Mucosa of descending colon (tissue), 3 donors: ENCODE measurements around the gene TST. TPM values are rescaled to one million over a fixed set of nuclear protein-coding genes. Genes with fewer than 3 reads are reported as not detected.
"Not testable (repeated sequence)": the region's sequence is repeated elsewhere in the genome, so short reads cannot be mapped to it uniquely, and the experiment has no call there.

Source experiments
- ATAC-seq: fragments of 200-7000 bp; cut with Tn5 transposase; one replicate; pipeline ENCODE4 v1.9.1; 2020; ENCODE audit warnings: mild to moderate bottlenecking, moderate library complexity
- DNase-seq, 3 donors: peaks; one replicate each; pipeline ENCODE4 v3.0.0-alpha.2; 2020
- H3K36me3 ChIP-seq: fragments of 200-600 bp; one replicate; pipeline ENCODE4 v1.8.0; 2021; ENCODE audit warnings: low read depth, mild to moderate bottlenecking
- H3K4me1 ChIP-seq: fragments of 200-600 bp; one replicate; pipeline ENCODE4 v1.8.0; 2021; ENCODE audit warnings: low read depth, mild to moderate bottlenecking
- H3K4me3 ChIP-seq: fragments of 200-600 bp; one replicate; pipeline ENCODE4 v1.8.0; 2021; ENCODE audit warnings: mild to moderate bottlenecking
- H3K9me3 ChIP-seq: fragments of 200-600 bp; one replicate; pipeline ENCODE4 v1.8.0; 2021; ENCODE audit warnings: mild to moderate bottlenecking
- CTCF ChIP-seq: fragments of 200-600 bp; IDR thresholded peaks from one replicate; pipeline ENCODE4 v1.8.0; 2022; ENCODE audit warnings: antibody characterized with exemption, mild to moderate bottlenecking
- intact Hi-C, 2 donors: fragments of 100-400 bp; cut with DNase I in 1 of 2; cut with micrococcal nuclease in 1 of 2; formaldehyde crosslinking; loops; one replicate each; pipeline versions ENCODE4 v1.11.0 to v1.11.1; 2022; cut with DNase I, micrococcal nuclease
- total RNA-seq, 3 donors: library from RNA; stranded (reverse); fragmentation: NEBNext Ultra II Directional in 2 of 3; extraction: Animal tissue kit (Norgen Biotek cat#: 25700) in 2 of 3; gene quantifications; one replicate each; pipeline versions ENCODE4 v1.2.1 to v1.2.4, GENCODE V29; 2021 to 2023
- donor health status: DM: no; HTN: no; CAD: no; lungs with moderate emphysema.
- donor health status: DM: no; HTN: no; CAD: no.
- donor health status: DM: no; HTN: yes; CAD: no.

Gene TST
- total RNA-seq, 3 donors from 2014 or later = 170 to 494 (median 337) TPM

GRCh38 chr22:36998620-36999351 is 20.5 kb downstream of the TST start:
- no peak overlapping the region for H3K4me3 ChIP-seq
- H3K36me3 ChIP-seq = no peaks in the 10 kb centered on the region
- no peak for TF ChIP-seq CTCF
- H3K4me1 ChIP-seq = no peaks in the 10 kb centered on the region
- ATAC-seq = peak; percentile 56
- no peaks in the 10 kb centered on the region for H3K9me3 ChIP-seq
- no peak for DNase-seq
- intact Hi-C loops = no loop called here

- ATAC-seq = peak; percentile 15
- intact Hi-C loops = no loop called here
- DNase-seq = no peak
- H3K4me1 ChIP-seq = no peaks in the 10 kb centered on the region
- TF ChIP-seq CTCF = no peak
- H3K9me3 ChIP-seq = no peaks in the 10 kb centered on the region
- no peaks in the 10 kb centered on the region for H3K36me3 ChIP-seq
- no peak overlapping the region for H3K4me3 ChIP-seq
Measured at GRCh38 chr22:36997746-36998145, 21.5 kb downstream of the TST start.

GRCh38 chr22:36991206-36991605 is 28.0 kb downstream of the TST start:
- Histone ChIP-seq H3K36me3 (no peaks in the 10 kb centered on the region), H3K9me3 (peaks cover 2% of the 10 kb centered on the region), H3K4me3 (no peak overlapping the region), H3K4me1 (no peaks in the 10 kb centered on the region)
- intact Hi-C loops = no loop called here
- no peak for TF ChIP-seq CTCF
- ATAC-seq (no peak), DNase-seq (no peak)

GRCh38 chr22:36990457-36990856 is 28.8 kb downstream of the TST start:
- ATAC-seq (no peak), DNase-seq (no peak)
- H3K36me3 ChIP-seq = no peaks in the 10 kb centered on the region
- intact Hi-C loops = no loop called here
- no peaks in the 10 kb centered on the region for H3K4me1 ChIP-seq
- H3K9me3 ChIP-seq = peaks cover 10% of the 10 kb centered on the region
- no peak for TF ChIP-seq CTCF
- H3K4me3 ChIP-seq = no peak overlapping the region

GRCh38 chr22:36989012-36989411 is 30.2 kb downstream of the TST start:
- H3K4me1 ChIP-seq, intact Hi-C loops, DNase-seq, H3K9me3 ChIP-seq, H3K4me3 ChIP-seq, H3K36me3 ChIP-seq: not testable (repeated sequence)
- ATAC-seq = peak; percentile 30

- DNase-seq (no peak), ATAC-seq (no peak)
- intact Hi-C loops = no loop called here
- no peak overlapping the region for H3K4me3 ChIP-seq
- TF ChIP-seq CTCF = no peak
- H3K4me1 ChIP-seq = no peaks in the 10 kb centered on the region
- no peaks in the 10 kb centered on the region for H3K36me3 ChIP-seq
- peaks cover 10% of the 10 kb centered on the region for H3K9me3 ChIP-seq
Measured at GRCh38 chr22:36988075-36988832, 31.0 kb downstream of the TST start.
